HG03025 (cell line): ENCODE measurements around the gene MON2.
A peak's percentile ranks its signal among the peaks of the same experiment; 100 is the strongest.

Experiments used
- ATAC-seq: cut with Tn5 transposase; IDR thresholded peaks from one replicate; pipeline ENCODE4 v1.9.1; 2021; ENCODE audit warnings: mild to moderate bottlenecking, moderate library complexity; ENCODE audit not compliant: unreplicated experiment, low FRiP score

The MON2 gene

DNA sequence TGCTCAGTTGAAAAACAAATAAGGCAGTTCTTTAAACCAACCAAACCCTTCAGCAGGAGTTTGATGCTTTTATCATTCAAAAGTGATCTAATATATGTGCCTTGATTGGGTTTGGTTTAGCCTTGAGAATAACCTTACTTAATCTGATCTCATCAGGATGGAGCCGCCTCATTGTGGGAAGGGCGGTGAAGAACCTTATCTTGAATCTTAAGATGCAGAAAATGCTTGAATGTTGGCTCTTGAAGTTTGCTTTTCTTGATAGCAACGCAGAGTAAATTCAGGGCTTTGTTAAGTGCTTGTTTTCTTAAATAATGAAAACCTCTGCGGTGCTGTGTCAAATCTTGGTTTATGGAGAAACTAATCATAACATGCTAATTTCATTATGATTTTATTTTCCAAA lies 138.2 kb downstream of the MON2 start:
- ATAC-seq = no peak

DNA sequence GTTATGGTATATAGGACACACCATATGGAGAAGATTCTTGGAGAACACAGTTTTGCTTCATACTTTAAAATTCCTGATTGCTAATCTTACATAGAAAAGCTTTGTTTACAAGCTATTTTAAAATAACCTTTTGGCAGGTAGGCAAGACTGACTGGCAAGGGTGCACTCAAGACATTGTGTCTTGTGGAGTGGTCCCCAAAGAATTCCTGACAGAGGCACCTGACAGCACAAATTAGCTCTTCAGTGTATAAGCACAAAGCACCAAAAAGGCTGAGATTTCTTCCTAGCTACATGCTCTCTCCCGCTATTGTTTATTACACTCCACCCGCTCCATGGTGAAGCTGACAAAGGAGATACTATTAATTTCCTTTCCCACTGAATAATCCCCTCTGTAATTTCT lies 139.4 kb downstream of the MON2 start:
- ATAC-seq = no peak

- no peak for ATAC-seq
Observed at GRCh38 chr12:62606654-62607053, 140.0 kb downstream of the MON2 start.

DNA sequence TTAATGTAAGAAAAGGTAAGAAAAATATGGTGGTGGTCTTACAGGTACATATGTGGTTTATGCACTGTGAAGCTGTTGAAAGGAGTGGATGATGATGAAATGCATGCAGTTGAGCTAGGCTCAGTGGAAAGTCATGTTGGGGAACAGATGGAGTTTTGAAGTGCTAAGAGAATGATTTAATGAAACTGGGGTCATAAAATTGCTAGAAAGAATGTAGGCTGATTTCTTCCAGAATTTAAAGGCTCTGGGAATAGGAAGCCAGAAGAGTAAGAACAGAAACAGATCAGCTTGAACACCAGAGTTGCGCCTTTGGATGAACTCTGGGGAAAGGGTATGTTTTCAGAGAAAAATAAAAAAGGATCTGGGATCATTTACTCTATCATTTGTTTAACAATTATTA lies 146.5 kb downstream of the MON2 start:
- no peak for ATAC-seq

DNA sequence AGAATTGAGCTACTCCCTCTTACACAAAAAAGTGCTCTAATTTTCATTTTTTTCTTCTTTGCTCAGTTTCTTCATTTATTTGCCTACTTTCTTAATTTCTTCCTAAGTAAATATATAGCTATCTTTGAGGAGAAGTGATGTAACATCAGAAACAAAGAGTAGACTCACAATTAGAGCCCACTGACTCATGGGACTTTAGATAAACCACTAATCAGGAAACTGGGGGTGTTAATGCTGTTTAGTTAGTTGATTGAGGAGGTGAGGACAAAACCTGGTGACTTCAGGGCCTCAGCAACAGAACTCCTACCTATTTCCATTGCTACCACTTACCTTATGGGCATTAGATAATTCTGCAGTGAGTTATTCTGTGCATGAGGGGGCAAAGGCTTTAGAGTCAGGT lies 151.7 kb downstream of the MON2 start:
- ATAC-seq = no peak

DNA sequence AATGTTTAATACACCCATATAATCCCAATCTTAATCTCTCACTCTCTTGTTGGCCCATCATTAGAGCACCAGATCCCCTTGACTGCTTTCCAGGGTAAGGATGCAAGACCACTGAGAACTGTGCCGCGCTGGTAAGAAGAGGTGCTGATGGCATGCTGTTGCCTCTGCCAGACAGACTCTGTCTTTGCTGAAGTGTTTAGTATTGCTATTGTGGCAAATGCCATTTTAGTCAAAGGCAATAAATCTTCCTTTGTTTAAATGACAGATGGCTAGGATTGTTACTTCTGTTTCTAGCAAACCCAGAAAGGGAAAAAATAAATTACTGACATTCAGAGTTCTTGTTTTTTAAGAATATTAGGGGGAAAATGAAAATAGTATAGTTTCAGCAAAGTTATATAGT lies 152.3 kb downstream of the MON2 start:
- ATAC-seq = no peak

DNA sequence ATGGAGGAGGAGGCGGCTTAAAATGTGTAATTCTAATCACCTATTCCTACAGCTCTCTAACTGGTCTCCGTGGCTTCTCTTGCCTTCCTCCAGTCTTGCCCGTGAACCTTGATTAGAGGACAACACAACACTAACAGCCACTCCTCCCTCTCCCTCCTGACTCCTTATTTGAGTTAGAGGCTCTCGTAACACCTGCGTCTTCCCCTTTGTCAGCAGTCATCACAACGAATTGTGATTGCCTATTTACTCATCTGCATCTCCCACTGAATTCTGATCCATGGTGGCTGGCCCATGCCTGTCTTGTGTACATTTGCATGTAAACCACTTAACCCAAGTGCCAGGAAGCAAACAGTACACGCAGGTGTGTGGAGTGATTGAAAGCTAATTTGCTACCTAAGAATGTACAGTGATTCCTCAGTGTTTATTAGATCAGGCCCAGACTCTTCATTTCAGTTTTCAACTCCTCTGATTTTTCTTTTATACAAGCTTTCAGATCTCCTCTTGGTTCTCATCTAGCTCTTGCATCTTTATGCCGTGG lies 154.5 kb downstream of the MON2 start:
- no peak for ATAC-seq

DNA sequence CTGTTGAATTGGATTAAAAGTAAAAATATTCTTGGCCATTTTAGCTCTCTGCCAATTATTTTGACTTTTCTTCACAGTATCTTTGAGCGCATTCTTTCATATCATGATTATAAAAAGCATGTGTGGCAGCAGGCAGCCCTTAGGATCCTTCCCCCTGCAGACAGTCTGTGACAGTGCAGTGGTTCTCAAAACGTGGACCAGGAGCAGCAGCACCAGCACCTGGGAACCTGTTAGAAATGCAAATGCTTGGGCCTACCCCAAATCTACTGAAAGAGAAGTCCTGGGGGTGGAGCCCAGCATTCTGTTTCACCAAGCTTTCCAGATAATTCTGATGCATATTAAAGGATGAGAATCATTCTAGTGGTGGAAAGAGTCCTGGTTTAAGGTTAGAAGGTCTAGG lies 155.6 kb downstream of the MON2 start:
- ATAC-seq = no peak

- ATAC-seq = no peak
Observed at GRCh38 chr12:62625228-62625627, 158.6 kb downstream of the MON2 start.

DNA sequence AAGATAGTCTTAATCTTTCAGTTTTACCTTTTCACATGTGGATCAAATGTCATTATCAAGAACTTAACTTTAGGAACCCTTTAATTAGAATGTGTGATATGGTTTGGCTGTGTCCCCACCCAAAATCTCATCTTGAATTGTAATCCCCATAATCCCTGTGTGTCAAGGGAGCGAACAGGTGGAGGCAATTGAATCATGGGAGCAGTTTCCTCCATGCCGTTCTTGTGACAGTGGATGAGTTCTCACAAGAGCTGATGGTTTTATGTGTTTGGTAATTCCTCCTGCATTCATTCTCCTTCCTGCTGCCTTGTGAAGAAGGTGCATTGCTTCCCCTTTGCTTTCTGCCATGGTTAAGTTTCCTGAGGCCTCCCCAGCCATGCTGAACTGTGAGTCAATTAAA lies 160.6 kb downstream of the MON2 start:
- ATAC-seq = no peak

DNA sequence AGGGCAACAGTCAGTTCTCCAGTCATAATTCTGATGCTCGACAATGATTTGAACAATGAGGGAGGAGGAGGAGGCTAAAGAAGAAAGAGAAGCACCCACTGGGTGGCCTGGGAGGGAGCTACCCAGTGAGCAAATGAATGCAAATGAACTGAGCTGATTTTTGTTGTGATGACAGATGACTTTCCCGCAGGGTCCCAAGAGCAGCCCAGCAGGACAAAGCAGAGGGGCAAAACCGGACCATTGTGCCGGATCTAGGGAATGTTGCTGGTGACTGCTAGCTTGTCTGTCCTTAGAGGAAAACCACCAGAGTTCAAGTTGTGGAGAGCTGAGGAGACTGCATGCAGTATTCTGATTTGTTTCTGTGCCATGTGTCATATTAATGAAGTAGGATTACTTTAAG lies 162.8 kb downstream of the MON2 start:
- no peak for ATAC-seq

DNA sequence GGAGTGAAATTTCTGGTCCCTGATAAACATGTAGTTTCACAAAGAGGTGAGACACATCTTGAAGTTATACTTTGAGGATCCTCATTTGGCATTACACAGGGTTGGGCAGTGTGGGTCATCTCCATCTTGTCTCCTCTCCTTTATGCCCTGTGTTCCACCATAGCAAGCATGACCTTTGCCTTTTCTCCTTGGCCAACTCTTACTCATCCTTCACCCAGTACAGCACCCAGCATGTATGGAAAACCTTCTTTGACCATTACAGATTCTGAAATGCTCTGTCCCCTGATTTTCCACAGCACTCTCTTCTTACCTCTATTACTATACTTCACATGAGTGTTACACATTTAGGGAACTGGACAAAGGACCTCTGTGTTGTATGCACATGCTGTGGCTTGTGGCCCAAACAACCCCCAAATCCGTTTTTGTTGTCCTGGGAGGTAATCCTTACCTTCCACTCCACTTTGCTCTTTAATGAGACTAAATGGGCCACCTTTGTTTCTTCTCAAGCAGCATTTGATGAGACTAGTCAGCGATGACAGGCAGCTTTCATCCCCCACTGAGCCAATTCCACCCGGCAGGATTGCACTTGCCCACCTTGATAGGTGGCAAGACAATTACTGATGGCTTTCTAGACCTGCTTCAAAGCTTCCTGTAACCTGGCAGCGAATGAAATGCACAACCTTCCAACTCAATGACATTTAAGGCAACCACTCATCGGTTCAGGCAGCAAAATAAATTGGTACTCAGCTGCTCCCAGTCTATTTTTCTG lies 163.5 kb downstream of the MON2 start:
- no peak for ATAC-seq

DNA sequence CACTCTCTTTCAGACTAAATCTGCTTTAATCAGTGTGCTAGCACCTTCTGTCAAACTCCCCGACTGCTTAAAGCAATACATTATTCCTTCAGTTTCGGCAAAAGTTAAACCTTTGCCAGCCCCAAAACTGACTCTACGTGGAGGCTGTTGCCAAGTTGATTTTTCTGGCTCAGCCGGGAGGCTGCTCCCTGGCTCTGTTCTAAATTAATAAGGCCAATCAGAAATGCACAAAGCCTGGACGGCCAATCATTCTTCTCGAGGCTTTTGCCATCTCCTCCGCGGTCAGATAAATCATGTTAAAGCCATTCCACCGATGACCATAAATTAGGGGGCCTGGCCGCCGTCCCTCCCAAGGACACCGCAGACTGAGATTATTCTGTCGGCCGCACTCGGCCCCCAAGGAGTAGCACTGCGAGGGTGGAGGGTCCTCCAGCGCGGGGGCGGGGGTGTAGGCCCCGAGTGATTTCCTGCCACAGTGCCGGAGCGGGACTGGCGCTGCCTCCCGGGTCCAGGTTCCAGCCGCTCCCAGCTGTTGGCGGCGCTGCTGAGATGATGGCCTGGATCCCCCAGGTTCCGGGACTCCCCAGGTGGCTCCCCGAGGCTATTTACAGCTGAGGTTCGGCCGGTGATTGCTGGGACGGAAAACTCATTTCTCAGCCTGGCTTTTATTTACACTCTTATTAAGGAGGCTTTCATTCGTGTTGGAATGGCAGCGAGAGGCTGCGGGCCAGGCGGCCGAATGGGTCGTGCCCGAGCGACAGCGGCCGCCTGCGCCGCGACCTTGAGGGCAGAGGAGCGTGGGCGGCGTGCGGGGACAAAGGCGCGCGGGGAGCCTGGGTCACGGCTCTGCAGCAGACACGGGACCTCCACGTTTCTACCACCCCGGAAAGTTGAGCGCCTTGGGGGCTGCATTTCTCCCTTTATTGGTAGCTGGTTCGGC lies 165.1 kb downstream of the MON2 start:
- ATAC-seq = peak; percentile 53

DNA sequence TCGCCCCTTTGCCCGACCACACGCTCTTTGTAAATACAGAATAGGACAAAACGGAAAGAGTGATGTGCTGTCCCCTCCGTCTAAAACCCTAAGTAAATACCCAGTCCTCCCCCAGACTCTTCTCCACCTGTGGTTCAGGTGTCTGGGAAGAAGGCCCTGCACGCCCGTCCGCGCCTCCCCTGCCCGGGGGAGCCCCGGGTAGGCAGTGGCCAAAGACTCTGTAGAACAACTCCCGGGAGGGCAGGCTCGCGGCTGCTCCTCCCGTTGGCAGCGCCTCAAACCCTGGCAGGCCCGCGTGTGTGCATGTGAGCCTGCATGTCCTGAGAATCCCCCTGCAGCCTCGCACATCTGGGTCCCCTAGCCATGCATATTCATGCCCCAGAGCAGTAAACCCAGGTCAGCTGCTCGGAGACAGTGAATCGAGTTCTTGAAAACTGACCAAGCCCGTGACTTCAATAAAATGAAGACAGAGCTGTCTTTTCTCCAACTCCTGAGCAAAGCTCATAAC lies 165.8 kb downstream of the MON2 start:
- peak; percentile 35 for ATAC-seq

DNA sequence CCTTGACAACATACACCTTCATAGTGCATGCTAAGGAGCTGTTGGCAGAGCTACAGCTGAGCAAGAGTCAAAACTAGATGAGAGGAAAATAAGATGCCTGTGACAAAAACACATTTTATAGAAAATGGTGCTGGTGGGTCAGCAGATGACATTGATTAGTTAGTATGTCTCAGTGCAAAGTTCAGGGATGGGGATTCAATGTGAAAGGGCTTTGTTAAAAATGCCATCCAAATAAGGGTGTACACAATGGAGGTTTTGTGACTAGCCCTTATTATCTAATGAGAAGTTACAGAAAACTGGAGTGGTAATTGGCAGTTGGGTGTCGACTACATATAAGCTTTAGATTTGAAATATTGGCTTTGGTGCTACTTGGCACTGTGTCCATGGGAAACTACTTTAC lies 169.0 kb downstream of the MON2 start:
- no peak for ATAC-seq

DNA sequence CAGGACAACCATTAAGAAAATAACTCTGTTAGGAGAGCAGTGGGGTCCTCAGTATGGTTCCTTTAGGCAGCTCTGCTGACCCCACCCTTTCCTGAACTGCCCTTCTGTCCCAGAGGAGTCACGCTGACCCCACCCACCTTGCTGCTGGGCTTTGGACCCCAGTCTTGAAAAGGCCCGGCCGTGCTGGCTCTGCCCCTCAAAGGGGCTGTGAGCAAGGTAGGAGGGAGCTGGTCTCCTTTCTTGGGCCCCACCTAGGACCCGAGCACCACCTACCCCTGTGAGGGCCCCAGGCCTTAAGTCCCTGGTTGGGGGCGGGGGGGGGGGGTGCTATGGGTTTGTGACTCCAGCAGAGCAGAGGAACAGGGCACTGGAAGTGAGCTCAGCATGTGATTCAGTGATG lies 171.1 kb downstream of the MON2 start:
- no peak for ATAC-seq

DNA sequence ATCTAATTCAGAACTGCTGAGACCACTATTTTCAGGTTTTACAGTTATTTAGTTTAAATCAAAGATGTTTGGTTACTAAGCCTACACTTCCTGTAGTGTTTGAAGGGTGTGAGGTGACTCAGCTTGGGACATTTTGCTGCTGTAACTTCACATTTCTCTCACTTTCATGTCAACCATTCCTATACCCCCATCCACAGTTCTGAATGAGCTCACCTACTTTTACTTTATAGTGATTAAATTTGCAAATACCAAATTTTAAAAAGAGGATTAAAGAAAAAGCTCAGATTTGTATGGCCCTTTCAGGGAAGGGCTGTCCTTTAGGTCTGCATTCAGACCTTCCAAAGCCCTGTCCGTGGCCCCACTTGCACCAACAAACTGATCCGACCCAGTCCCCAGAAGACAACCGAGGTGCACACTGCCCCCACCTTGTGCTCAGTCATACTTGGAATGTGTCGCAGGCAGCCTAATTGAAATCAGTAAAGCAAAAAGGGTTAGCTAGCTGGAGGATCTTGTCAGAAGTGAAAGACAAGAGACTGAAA lies 174.4 kb downstream of the MON2 start:
- peak; percentile 81 for ATAC-seq

GRCh38 chr12:62642486-62642885 lies 175.9 kb downstream of the MON2 start:
- no peak for ATAC-seq

DNA sequence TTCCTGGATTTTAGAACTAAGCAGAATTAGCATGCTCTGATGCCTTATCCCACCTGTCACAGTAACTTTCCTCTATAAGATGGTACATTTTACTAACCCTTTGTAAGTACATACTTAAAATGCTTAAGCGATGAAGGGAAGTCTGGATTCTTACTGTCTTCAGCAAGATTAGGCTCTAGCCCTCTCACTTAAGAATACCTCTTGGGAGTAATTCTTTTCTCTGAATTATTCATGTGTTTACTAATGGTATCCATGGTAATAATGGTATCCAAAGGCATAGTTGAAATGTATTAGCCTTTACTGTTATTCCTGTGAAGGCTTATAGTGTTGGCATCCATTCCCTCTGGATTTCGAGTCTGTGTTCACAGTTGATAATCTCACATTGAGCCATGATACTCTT lies 176.9 kb downstream of the MON2 start:
- no peak for ATAC-seq

- ATAC-seq = no peak
Observed at GRCh38 chr12:62646566-62646965, 179.9 kb downstream of the MON2 start.

DNA sequence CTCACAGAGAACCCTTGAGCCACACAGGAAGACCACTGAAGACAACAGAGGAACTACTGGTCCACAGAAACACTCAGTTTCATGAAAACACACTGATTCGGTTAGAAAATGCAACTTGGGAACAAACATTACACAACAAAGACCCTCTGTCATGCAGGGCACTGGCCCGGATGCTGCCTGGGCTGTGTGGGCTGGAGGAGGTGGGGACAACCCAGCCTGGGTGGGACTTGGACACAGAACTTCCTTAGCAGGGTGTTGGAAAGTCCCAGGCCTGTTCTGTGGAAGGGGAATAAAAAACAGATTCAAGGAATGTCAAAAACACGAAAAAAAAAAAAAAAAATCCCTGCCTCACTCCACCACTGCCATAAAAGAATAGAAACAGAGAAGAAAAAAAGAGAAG lies 181.0 kb downstream of the MON2 start:
- ATAC-seq = no peak
